ENCODE results near the gene GABPA.
"Not testable (repeated sequence)": the region's sequence is repeated elsewhere in the genome, so short reads cannot be mapped to it uniquely, and the experiment has no call there.

GABPA gene

DNA sequence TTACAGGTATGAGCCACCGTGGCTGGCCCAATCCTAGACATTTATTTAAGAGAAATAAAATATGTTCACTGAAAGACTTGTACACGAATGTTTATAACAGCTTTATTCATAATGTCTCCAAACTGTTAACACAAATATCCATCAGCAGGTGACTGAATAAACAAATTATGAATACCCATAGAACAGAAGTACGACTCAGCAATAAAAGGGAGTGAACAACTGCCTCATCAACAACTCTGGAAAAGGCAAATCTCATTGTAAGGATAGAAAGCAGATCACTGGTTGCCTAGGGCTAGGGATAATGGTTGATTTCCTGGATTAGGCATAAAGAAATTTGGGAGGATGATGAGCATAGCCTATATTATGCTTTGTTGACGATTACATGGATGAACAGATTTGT lies 41.7 kb downstream of the GABPA start:
- Histone ChIP-seq H3K79me2 (ENCODE audit: low read length) (no peaks in the 10 kb centered on the region), H3F3A (ENCODE audit: insufficient read depth, low read length) (no peaks in the 10 kb centered on the region), H3K27ac (ENCODE audit: low read length) (no peak overlapping the region), H3K36me3 (replicated peaks; ENCODE audit: insufficient read depth, low read length) (no peaks in the 10 kb centered on the region), H2AFZ (ENCODE audit: low read length) (no peak overlapping the region), H3K4me2 (ENCODE audit: low read depth, low read length) (no peak overlapping the region), H3K4me1 (ENCODE audit: low read length) (peaks cover 6% of the 10 kb centered on the region), H3K27me3 (replicated peaks; ENCODE audit: insufficient read depth, low read length) (no peaks in the 10 kb centered on the region), H3K9ac (ENCODE audit: low read length) (no peak overlapping the region), H3K9me3 (replicated peaks; ENCODE audit: insufficient read depth, low read length) (no peaks in the 10 kb centered on the region), H4K20me1 (ENCODE audit: insufficient read depth, low read length) (no peaks in the 10 kb centered on the region), H3K4me3 (ENCODE audit: low read length) (no peak overlapping the region), H3K9me2 (replicated peaks; ENCODE audit: insufficient read depth, low read length) (no peaks in the 10 kb centered on the region)
- no peak for TF ChIP-seq EZH2 (optimal IDR thresholded peaks at IDR 0.05; ENCODE audit: low read depth, low read length)
- no peak for TF ChIP-seq EZH2phosphoT487 (IDR thresholded peaks at IDR 0.05; ENCODE audit: low read length)
- TF ChIP-seq, protein P1, sequence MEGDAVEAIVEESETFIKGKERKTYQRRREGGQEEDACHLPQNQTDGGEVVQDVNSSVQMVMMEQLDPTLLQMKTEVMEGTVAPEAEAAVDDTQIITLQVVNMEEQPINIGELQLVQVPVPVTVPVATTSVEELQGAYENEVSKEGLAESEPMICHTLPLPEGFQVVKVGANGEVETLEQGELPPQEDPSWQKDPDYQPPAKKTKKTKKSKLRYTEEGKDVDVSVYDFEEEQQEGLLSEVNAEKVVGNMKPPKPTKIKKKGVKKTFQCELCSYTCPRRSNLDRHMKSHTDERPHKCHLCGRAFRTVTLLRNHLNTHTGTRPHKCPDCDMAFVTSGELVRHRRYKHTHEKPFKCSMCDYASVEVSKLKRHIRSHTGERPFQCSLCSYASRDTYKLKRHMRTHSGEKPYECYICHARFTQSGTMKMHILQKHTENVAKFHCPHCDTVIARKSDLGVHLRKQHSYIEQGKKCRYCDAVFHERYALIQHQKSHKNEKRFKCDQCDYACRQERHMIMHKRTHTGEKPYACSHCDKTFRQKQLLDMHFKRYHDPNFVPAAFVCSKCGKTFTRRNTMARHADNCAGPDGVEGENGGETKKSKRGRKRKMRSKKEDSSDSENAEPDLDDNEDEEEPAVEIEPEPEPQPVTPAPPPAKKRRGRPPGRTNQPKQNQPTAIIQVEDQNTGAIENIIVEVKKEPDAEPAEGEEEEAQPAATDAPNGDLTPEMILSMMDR (IDR thresholded peaks at IDR 0.05; ENCODE audit: low read length) = no peak
- DNase-seq = no peak

DNA sequence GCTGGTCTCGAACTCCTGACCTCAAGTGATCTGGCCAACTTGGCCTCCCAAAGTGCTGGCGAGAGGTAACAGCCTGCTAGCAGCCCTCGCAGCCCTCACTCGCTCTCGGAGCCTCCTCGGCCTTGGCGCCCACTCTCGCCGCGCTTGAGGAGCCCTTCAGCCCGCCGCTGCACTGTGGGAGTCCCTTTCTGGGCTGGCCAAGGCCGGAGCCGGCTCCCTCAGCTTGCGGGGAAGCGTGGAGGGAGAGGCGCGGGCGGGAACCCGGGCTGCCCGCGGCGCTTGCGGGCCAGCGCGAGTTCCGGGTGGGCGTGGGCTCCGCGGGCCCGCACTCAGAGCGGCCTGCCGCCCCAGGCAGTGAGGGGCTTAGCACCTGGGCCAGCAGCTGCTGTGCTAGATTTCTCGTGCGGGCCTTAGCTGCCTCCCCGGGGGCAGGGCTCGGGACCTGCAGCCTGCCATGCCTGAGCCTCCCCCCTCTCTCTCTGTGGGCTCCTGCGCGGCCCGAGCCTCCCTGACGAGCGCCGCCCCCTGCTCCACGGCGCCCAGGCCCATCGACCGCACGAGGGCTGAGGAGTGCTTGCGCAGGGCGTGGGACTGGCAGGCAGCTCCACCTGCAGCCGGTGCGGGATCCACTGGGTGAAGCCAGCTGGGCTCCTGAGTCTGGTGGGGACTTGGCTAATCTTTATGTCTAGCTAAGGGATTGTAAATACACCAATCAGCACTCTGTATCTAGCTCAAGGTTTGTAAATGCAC lies 43.5 kb downstream of the GABPA start:
- not testable (repeated sequence) for H3K4me1 ChIP-seq (ENCODE audit: low read length); H3F3A ChIP-seq (ENCODE audit: insufficient read depth, low read length); H3K4me3 ChIP-seq (ENCODE audit: low read length); H4K20me1 ChIP-seq (ENCODE audit: insufficient read depth, low read length); H3K36me3 ChIP-seq (replicated peaks; ENCODE audit: insufficient read depth, low read length); H3K9me3 ChIP-seq (replicated peaks; ENCODE audit: insufficient read depth, low read length); H3K4me2 ChIP-seq (ENCODE audit: low read depth, low read length); H3K27me3 ChIP-seq (replicated peaks; ENCODE audit: insufficient read depth, low read length); H3K27ac ChIP-seq (ENCODE audit: low read length); H2AFZ ChIP-seq (ENCODE audit: low read length); H3K79me2 ChIP-seq (ENCODE audit: low read length); H3K9me2 ChIP-seq (replicated peaks; ENCODE audit: insufficient read depth, low read length); DNase-seq; H3K9ac ChIP-seq (ENCODE audit: low read length)

DNA sequence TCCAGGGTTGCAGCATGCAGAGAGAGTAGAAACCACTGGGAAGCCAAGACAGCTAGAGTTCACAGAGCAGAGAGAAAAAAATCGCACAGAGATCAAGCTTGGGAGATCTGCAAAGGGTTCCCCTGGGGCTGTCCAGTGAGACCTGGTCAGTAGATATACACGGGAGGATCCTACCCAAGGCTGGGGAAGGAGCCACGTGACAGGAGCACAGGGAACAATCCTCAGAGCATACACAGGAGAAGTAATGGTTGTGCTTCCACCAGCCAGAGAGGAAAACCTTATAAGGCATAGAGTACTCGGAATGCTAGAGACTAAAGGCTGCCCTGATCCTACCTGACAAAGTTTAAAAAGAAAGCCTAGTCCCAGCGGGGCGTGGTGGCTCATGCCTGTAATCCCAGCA lies 53.9 kb downstream of the GABPA start:
- Histone ChIP-seq H3K9me2 (replicated peaks; ENCODE audit: insufficient read depth, low read length) (no peaks in the 10 kb centered on the region), H3K27me3 (replicated peaks; ENCODE audit: insufficient read depth, low read length) (no peaks in the 10 kb centered on the region), H3K9ac (ENCODE audit: low read length) (no peak overlapping the region), H3F3A (ENCODE audit: insufficient read depth, low read length) (peaks cover 8% of the 10 kb centered on the region; the same call in 1 of the 2 replicates), H2AFZ (ENCODE audit: low read length) (no peak overlapping the region), H3K4me1 (ENCODE audit: low read length) (0 out of 2 replicates have a peak, but pooled peaks cover 3% of the 10 kb centered on the region), H3K4me3 (ENCODE audit: low read length) (no peak overlapping the region), H3K4me2 (ENCODE audit: low read depth, low read length) (no peak overlapping the region), H3K27ac (ENCODE audit: low read length) (no peak overlapping the region), H4K20me1 (ENCODE audit: insufficient read depth, low read length) (no peaks in the 10 kb centered on the region), H3K36me3 (replicated peaks; ENCODE audit: insufficient read depth, low read length) (no peaks in the 10 kb centered on the region), H3K79me2 (ENCODE audit: low read length) (no peaks in the 10 kb centered on the region), H3K9me3 (replicated peaks; ENCODE audit: insufficient read depth, low read length) (no peaks in the 10 kb centered on the region)
- DNase-seq = no peak
- TF ChIP-seq EZH2phosphoT487 (IDR thresholded peaks at IDR 0.05; ENCODE audit: low read length) (no peak), EZH2 (optimal IDR thresholded peaks at IDR 0.05; ENCODE audit: low read depth, low read length) (no peak)
- TF ChIP-seq, protein P1 (IDR thresholded peaks at IDR 0.05; ENCODE audit: low read length) = no peak
